PFSK-1 (cell line): ENCODE measurements around the gene FGF19.
A peak's percentile ranks its signal among the peaks of the same experiment; 100 is the strongest.

Experiments
- POLR2AphosphoS5 ChIP-seq: IDR thresholded peaks from 2 replicates; pipeline ENCODE4 v1.6.1; 2012; ENCODE audit warnings: low read depth, mild to moderate bottlenecking, control low read depth, low read length, moderate library complexity
- SIN3A ChIP-seq: IDR thresholded peaks from 2 replicates; pipeline ENCODE4 v1.6.1; 2012; ENCODE audit warnings: mild to moderate bottlenecking, low read length, moderate library complexity, borderline replicate concordance; ENCODE audit not compliant: insufficient read depth
- TAF1 ChIP-seq: IDR thresholded peaks from 2 replicates; pipeline ENCODE4 v1.6.1; 2012; ENCODE audit warnings: low read length, control low read depth, borderline replicate concordance; ENCODE audit not compliant: insufficient read depth
- TF ChIP-seq, protein P1 (sequence below), 2 experiments: IDR thresholded peaks; 2 replicates each; pipeline versions ENCODE4 v1.6.1 to v1.8.0; 2011 to 2012; ENCODE audit warnings: low read depth in 2 of 2, low read length in 2 of 2, control low read depth in 1 of 2, inconsistent platforms in 1 of 2, mild to moderate bottlenecking in 1 of 2, moderate library complexity in 1 of 2; ENCODE audit not compliant: insufficient read depth in 1 of 2

DNA sequence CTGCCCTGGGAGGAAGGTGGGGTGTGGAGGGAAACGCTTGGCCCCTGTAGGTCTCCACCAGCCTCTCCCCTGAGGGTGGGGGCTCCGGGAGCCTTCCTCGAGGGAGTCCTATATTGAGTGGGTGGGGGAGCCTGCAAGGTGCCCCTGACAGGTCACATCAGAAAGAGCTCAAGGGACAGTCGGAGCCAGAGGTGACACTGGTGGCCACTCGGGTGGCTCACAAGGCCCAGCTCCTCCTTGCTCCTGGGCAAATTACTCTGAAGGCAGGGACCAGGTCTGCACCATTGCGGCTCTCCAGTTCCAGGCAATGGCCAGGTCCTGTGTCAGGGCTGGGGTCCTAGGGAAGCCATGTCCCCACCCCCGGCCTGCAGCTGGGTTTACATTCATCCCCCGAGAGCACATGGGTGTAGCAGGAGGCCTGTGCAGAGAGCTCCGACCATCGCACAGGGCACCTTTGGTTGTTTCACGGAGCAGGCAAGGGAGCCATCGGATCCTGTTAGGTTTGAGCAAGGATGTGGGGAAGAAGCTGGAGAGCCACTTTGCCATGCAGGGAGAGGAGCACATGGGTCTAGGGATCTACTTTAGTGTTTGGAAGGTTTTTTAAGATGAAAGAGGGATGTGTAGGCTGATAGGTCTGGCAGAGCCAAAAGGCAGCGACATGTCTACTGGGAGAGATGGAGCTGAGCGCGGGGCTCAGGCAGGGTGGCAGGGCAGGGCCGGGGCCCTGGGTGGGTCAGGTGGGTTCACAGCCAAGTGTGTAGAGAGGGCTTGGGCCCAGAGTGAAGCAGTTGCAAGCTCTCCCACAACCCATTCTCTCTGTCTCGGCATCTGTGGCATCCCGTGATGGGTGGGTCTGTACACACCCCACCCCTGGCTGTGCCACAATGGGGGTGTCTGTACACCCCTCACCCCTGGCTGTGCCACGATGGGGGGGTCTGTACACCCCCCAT is 48.1 kb downstream of the FGF19 start:
- TF ChIP-seq, protein P1, sequence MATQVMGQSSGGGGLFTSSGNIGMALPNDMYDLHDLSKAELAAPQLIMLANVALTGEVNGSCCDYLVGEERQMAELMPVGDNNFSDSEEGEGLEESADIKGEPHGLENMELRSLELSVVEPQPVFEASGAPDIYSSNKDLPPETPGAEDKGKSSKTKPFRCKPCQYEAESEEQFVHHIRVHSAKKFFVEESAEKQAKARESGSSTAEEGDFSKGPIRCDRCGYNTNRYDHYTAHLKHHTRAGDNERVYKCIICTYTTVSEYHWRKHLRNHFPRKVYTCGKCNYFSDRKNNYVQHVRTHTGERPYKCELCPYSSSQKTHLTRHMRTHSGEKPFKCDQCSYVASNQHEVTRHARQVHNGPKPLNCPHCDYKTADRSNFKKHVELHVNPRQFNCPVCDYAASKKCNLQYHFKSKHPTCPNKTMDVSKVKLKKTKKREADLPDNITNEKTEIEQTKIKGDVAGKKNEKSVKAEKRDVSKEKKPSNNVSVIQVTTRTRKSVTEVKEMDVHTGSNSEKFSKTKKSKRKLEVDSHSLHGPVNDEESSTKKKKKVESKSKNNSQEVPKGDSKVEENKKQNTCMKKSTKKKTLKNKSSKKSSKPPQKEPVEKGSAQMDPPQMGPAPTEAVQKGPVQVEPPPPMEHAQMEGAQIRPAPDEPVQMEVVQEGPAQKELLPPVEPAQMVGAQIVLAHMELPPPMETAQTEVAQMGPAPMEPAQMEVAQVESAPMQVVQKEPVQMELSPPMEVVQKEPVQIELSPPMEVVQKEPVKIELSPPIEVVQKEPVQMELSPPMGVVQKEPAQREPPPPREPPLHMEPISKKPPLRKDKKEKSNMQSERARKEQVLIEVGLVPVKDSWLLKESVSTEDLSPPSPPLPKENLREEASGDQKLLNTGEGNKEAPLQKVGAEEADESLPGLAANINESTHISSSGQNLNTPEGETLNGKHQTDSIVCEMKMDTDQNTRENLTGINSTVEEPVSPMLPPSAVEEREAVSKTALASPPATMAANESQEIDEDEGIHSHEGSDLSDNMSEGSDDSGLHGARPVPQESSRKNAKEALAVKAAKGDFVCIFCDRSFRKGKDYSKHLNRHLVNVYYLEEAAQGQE (IDR thresholded peaks at IDR 0.05; ENCODE audit: insufficient read depth in 1 of 2, low read depth in 2 of 2, low read length in 2 of 2) = no peak
- TF ChIP-seq POLR2AphosphoS5 (no peak), SIN3A (peak; percentile 72; the same call in 1 of the 2 replicates), TAF1 (no peak)
